Right lobe of liver (tissue), 4 donors: ENCODE measurements around the gene PPAT.

Source experiments
- CTCF ChIP-seq, 4 donors: fragments of 200-600 bp in 3 of 4; fragments of 450-650 bp in 1 of 4; IDR thresholded peaks; one replicate each; pipeline versions ENCODE4 v1.5.1 to v1.8.0; 2016 to 2022; ENCODE audit warnings: antibody characterized with exemption in 4 of 4, mild to moderate bottlenecking in 2 of 4
- POLR2A ChIP-seq: fragments of 450-650 bp; IDR thresholded peaks from one replicate; pipeline ENCODE4 v1.6.1; 2017; ENCODE audit warnings: antibody characterized with exemption, mild to moderate bottlenecking
- donor health status: DM: no; HTN: no; CAD: no.
- donor health status: DM: no; HTN: no; CAD: no.
- donor health status: DM: no; HTN: yes; CAD: no.

- TF ChIP-seq CTCF (IDR thresholded peaks at IDR 0.05) = no peak
- TF ChIP-seq POLR2A = no peak
Measured at GRCh38 chr4:56425518-56425917, 9.9 kb downstream of the PPAT start.
